A549 (cell line): ENCODE results near the gene ADPRHL1. TPM values are rescaled to one million over a fixed set of nuclear protein-coding genes. Genes with fewer than 3 reads are reported as not detected.
"Not testable (repeated sequence)": the region's sequence is repeated elsewhere in the genome, so short reads cannot be mapped to it uniquely, and the experiment has no call there.

Source experiments
- ATAC-seq, 2 experiments: fragments of 200-7000 bp in 1 of 2; fragments of >200 bp in 1 of 2; cut with Nextera tagmentation in 1 of 2; cut with Tn5 transposase in 1 of 2; 3 replicates each; pipeline versions ENCODE4 v1.8.0 to v1.9.1; 2018 to 2020; ENCODE audit warnings: mild to moderate bottlenecking in 1 of 2, moderate library complexity in 1 of 2
- CTCF ChIA-PET: fragments of 300-600 bp; sonication (Branson Sonifier 250); formaldehyde crosslinking; extraction: SDS; loops from one replicate; lab custom pipeline; 2021; ENCODE audit warnings: antibody characterized with exemption, inconsistent platforms; lab: Yijun Ruan, JAX
- POLR2A ChIA-PET: fragments of 350-600 bp; formaldehyde crosslinking; extraction: SDS; loops from one replicate; lab custom pipeline; 2021; ENCODE audit warnings: antibody characterized with exemption, inconsistent platforms; lab: Yijun Ruan, JAX
- DNase-seq, 2 experiments: peaks; one replicate each; pipeline versions ENCODE4 v3.0.0 to v3.0.0-alpha.2; 2011 to 2016; ENCODE audit warnings: low read depth in 1 of 2, low spot score in 1 of 2
- FAIRE-seq: peaks from 2 replicates; lab custom pipeline; 2011; peaks lifted over from hg19 to GRCh38; lab: Jason Lieb, UNC
- H3K27ac ChIP-seq, 2 experiments: fragments of >200 bp; sonication (Bioruptor Twin); formaldehyde crosslinking; 3 replicates each; pipeline ENCODE4 v1.5.1; 2016 to 2017
- H3K4me1 ChIP-seq: fragments of >200 bp; sonication (Bioruptor Twin); formaldehyde crosslinking; 3 replicates; pipeline ENCODE4 v1.6.1; 2016
- H3K4me2 ChIP-seq: fragments of >200 bp; sonication (Bioruptor Twin); formaldehyde crosslinking; 3 replicates; pipeline ENCODE4 v1.6.1; 2016
- H3K4me3 ChIP-seq: fragments of >200 bp; sonication (Bioruptor Twin); formaldehyde crosslinking; 3 replicates; pipeline ENCODE4 v1.5.1; 2016
- H3K9me3 ChIP-seq: fragments of >200 bp; sonication (Bioruptor Twin); formaldehyde crosslinking; 3 replicates; pipeline ENCODE4 v1.6.1; 2016
- BHLHE40 ChIP-seq: IDR thresholded peaks from 2 replicates; pipeline ENCODE4 v1.6.1; 2012; ENCODE audit warnings: low read depth, low read length, inconsistent platforms
- CHD2 ChIP-seq: fragments of 150-350 bp; IDR thresholded peaks from 2 replicates; pipeline ENCODE4 v1.6.1; 2014; ENCODE audit warnings: low read length; ENCODE audit not compliant: partially characterized antibody
- EHF ChIP-seq: fragments of 250-450 bp; sonication (Bioruptor Pico); IDR thresholded peaks from 2 replicates; pipeline ENCODE4 v1.5.0; 2020; ENCODE audit warnings: mild to moderate bottlenecking
- FOSL2 ChIP-seq, 2 experiments: fragments of 450-650 bp in 1 of 2; fragments of >200 bp in 1 of 2; sonication (Bioruptor Twin) in 1 of 2; formaldehyde crosslinking; IDR thresholded peaks; 2 replicates each; pipeline versions ENCODE4 v1.5.0 to v1.6.1; 2016 to 2020; ENCODE audit warnings: mild to moderate bottlenecking in 1 of 2, moderate library complexity in 1 of 2
- FOXS1 ChIP-seq: fragments of 250-450 bp; sonication (Bioruptor Pico); IDR thresholded peaks from 2 replicates; pipeline ENCODE4 v1.5.0; 2020; ENCODE audit warnings: mild to moderate bottlenecking, moderate library complexity
- GATA3 ChIP-seq: IDR thresholded peaks from 2 replicates; pipeline ENCODE4 v1.6.1; 2012; ENCODE audit warnings: borderline replicate concordance
- HDAC2 ChIP-seq: fragments of 200-600 bp; sonication (generic); IDR thresholded peaks from 2 replicates; pipeline ENCODE4 v1.6.1; 2016
- HOXA7 ChIP-seq: fragments of 250-450 bp; sonication (Bioruptor Pico); IDR thresholded peaks from 2 replicates; pipeline ENCODE4 v1.5.0; 2020; ENCODE audit warnings: mild to moderate bottlenecking, moderate library complexity
- JUN ChIP-seq, 2 experiments: fragments of >200 bp; sonication (Bioruptor Twin); formaldehyde crosslinking; IDR thresholded peaks; 2 replicates in 1 of 2; 3 replicates in 1 of 2; pipeline ENCODE4 v1.6.1; 2016 to 2017
- MAZ ChIP-seq: fragments of 150-350 bp; IDR thresholded peaks from 2 replicates; pipeline ENCODE4 v1.6.1; 2014; ENCODE audit warnings: antibody characterized with exemption, low read depth, low read length, borderline replicate concordance
- NPAS2 ChIP-seq: fragments of 250-450 bp; sonication (Bioruptor Pico); IDR thresholded peaks from 2 replicates; pipeline ENCODE4 v1.8.0; 2022; ENCODE audit warnings: mild to moderate bottlenecking, moderate library complexity, borderline replicate concordance
- NR3C1 ChIP-seq: fragments of >200 bp; sonication (Bioruptor Twin); formaldehyde crosslinking; IDR thresholded peaks from 3 replicates; pipeline ENCODE4 v1.6.1; 2017
- RAD21 ChIP-seq, 2 experiments: fragments of >200 bp in 1 of 2; sonication (Bioruptor Twin) in 1 of 2; formaldehyde crosslinking in 1 of 2; IDR thresholded peaks in 1 of 2; conservative IDR thresholded peaks in 1 of 2; 2 replicates in 1 of 2; 3 replicates in 1 of 2; pipeline ENCODE4 v1.6.1; 2012 to 2018; ENCODE audit warnings: inconsistent platforms in 1 of 2
- RARB ChIP-seq: fragments of 250-450 bp; sonication (Bioruptor Pico); IDR thresholded peaks from 2 replicates; pipeline ENCODE4 v1.8.0; 2021; ENCODE audit warnings: mild to moderate bottlenecking, moderate library complexity
- RNF2 ChIP-seq: fragments of 200-600 bp; sonication (generic); IDR thresholded peaks from 2 replicates; pipeline ENCODE4 v1.6.1; 2016; ENCODE audit warnings: low read depth, mild to moderate bottlenecking, antibody characterized with exemption, moderate library complexity, borderline replicate concordance
- ZC3H11A ChIP-seq: fragments of 450-650 bp; IDR thresholded peaks from 2 replicates; pipeline ENCODE4 v1.6.1; 2014; ENCODE audit warnings: antibody characterized with exemption, mild to moderate bottlenecking
- ZFP36 ChIP-seq: fragments of 450-650 bp; IDR thresholded peaks from 2 replicates; pipeline ENCODE4 v1.6.1; 2014; ENCODE audit warnings: borderline replicate concordance; ENCODE audit not compliant: partially characterized antibody
- ZNF302 ChIP-seq: fragments of 250-450 bp; sonication (Bioruptor Pico); IDR thresholded peaks from 2 replicates; pipeline ENCODE4 v1.9.0; 2021; ENCODE audit warnings: inconsistent platforms, mild to moderate bottlenecking, moderate library complexity
- WGBS: methylation state at CpG from one replicate; pipeline ENCODE4 v1.1.6; 2017; ENCODE audit errors: missing lambda C conversion rate; 5-methylcytosine and 5-hydroxymethylcytosine counted together
- polyA plus RNA-seq, 4 experiments: library from polyadenylated mRNA; depleted of rRNA in 3 of 4; stranded (reverse); fragments of >200 nt; fragmentation: RNase III in 1 of 4; extraction: RNeasy Plus Mini Kit Qiagen cat#74134 plus additional on column Dnase treatment in 1 of 4; gene quantifications; 2 replicates in 3 of 4; 3 replicates in 1 of 4; pipeline ENCODE4 v1.2.3, GENCODE V29; 2011 to 2017
- TF ChIP-seq, protein P1 (sequence below): fragments of 250-450 bp; sonication (Bioruptor Pico); IDR thresholded peaks from 2 replicates; pipeline ENCODE4 v1.5.0; 2021; ENCODE audit warnings: mild to moderate bottlenecking, moderate library complexity, borderline replicate concordance
- TF ChIP-seq, protein P2 (sequence below): IDR thresholded peaks from 2 replicates; pipeline ENCODE4 v1.6.1; 2012
- TF ChIP-seq, protein P3 (sequence below): fragments of >200 bp; sonication (Bioruptor Twin); formaldehyde crosslinking; IDR thresholded peaks from 3 replicates; pipeline ENCODE4 v1.6.1; 2016
- TF ChIP-seq, protein P4 (sequence below): fragments of 150-350 bp; IDR thresholded peaks from 2 replicates; pipeline ENCODE4 v1.6.1; 2014; ENCODE audit warnings: low read depth, mild to moderate bottlenecking, low read length

ADPRHL1 gene
- polyA plus RNA-seq, 2 of the 4 experiments (the other 2 are of a cell fraction) = 11.0 to 11.4 TPM

DNA sequence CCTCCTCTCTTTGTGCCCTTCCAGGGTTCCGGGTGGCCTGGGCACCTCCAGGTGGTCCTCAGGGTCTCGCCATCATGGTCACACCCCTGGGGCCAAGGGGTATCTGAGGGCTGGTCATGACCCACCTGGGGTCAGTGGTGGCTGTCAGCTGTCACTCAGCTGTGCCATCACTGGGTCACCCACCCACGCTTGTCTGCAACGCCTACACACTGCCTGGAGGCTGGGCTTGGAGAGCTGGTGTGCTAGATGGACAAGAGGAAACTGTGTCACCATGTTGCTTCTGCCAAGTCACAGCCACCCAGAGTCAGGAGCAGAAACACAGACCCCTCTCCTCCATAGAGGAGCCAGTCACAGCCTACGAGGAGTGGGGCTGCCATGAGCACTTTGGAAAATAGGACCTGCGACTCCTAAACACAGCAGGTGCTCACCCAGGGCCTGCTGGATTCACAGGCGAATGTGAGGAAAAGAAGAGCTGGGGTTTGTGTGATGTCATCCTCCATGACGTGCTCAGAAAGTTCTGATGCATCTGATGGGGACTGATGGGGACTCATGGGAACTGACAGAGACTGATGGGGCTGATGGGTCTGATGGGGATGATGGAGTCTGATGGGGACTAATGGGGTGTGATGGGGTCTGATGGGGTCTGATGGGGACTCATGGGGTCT, 78.6 kb downstream of the ADPRHL1 start:
- H3K27ac ChIP-seq = no peak overlapping the region
- TF ChIP-seq NPAS2 (CRISPR knock-in tag) (no peak), NR3C1 (no peak), BHLHE40 (no peak), RARB (CRISPR knock-in tag) (no peak), JUN (IDR thresholded peaks at IDR 0.05) (no peak), HDAC2 (no peak), FOXS1 (CRISPR knock-in tag) (no peak), HOXA7 (CRISPR knock-in tag) (no peak), RAD21 (conservative IDR thresholded peaks at IDR 0.05 in 1 of 2, IDR thresholded peaks at IDR 0.05 in 1 of 2) (no peak), ZNF302 (no peak)
- TF ChIP-seq, protein P1, sequence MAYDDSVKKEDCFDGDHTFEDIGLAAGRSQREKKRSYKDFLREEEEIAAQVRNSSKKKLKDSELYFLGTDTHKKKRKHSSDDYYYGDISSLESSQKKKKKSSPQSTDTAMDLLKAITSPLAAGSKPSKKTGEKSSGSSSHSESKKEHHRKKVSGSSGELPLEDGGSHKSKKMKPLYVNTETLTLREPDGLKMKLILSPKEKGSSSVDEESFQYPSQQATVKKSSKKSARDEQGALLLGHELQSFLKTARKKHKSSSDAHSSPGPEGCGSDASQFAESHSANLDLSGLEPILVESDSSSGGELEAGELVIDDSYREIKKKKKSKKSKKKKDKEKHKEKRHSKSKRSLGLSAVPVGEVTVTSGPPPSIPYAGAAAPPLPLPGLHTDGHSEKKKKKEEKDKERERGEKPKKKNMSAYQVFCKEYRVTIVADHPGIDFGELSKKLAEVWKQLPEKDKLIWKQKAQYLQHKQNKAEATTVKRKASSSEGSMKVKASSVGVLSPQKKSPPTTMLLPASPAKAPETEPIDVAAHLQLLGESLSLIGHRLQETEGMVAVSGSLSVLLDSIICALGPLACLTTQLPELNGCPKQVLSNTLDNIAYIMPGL (CRISPR knock-in tag) = no peak
- TF ChIP-seq, protein P2, sequence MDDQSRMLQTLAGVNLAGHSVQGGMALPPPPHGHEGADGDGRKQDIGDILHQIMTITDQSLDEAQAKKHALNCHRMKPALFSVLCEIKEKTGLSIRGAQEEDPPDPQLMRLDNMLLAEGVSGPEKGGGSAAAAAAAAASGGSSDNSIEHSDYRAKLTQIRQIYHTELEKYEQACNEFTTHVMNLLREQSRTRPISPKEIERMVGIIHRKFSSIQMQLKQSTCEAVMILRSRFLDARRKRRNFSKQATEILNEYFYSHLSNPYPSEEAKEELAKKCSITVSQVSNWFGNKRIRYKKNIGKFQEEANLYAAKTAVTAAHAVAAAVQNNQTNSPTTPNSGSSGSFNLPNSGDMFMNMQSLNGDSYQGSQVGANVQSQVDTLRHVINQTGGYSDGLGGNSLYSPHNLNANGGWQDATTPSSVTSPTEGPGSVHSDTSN = no peak
- TF ChIP-seq, protein P3, sequence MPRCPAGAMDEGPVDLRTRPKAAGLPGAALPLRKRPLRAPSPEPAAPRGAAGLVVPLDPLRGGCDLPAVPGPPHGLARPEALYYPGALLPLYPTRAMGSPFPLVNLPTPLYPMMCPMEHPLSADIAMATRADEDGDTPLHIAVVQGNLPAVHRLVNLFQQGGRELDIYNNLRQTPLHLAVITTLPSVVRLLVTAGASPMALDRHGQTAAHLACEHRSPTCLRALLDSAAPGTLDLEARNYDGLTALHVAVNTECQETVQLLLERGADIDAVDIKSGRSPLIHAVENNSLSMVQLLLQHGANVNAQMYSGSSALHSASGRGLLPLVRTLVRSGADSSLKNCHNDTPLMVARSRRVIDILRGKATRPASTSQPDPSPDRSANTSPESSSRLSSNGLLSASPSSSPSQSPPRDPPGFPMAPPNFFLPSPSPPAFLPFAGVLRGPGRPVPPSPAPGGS = no peak
- WGBS = 43% methylated on average over 3 of the region's 8 CpGs
- ATAC-seq (no peak), DNase-seq (no peak), FAIRE-seq (no peak)
- H3K4me3 ChIP-seq = no peak overlapping the region
- no peaks in the 10 kb centered on the region for H3K9me3 ChIP-seq
- ChIA-PET POLR2A (no interaction called here), CTCF (no interaction called here)
- no peaks in the 10 kb centered on the region for H3K4me1 ChIP-seq
- no peak overlapping the region for H3K4me2 ChIP-seq

DNA sequence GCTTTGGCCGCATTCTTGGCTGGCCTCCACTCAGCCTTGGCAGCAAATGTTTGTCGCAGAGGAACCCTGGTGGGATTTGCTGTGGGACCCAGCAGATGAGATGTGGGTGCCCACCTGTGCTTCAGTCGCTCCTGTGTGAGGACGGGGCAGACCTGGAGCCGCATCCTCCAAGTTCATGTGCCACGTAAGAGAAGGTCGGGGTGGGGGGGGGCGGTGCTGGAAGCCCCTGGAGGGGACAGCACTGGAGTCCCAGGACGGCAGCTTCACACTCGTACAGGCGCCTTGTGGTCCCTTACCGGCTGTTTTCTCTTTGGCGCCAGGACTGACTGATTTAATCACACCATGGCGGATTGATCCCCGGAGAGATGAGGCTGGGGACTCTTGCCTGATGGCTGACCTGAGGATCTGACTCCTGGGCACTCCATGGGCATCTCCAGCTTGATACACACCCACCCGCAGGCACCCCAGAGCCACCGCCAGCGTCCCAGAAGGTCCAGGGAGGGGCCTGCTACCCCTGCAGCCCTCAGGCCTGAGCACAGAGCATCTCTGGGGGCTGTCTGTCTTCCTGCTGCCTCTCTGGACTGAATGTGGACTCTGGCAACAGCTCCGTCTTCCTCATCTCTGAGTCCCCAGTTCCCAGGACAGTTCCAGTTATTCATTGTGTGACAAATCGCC, 79.3 kb downstream of the ADPRHL1 start:
- TF ChIP-seq ZFP36 (no peak), ZNF302 (no peak), FOSL2 (IDR thresholded peaks at IDR 0.05) (no peak), FOSL2 (CRISPR knock-in tag; IDR thresholded peaks at IDR 0.05) (no peak), ZC3H11A (no peak), RARB (CRISPR knock-in tag) (no peak), EHF (CRISPR knock-in tag) (no peak), RAD21 (conservative IDR thresholded peaks at IDR 0.05 in 1 of 2, IDR thresholded peaks at IDR 0.05 in 1 of 2) (no peak), GATA3 (no peak), MAZ (no peak), CHD2 (no peak), BHLHE40 (no peak), RNF2 (no peak)
- TF ChIP-seq, protein P4, sequence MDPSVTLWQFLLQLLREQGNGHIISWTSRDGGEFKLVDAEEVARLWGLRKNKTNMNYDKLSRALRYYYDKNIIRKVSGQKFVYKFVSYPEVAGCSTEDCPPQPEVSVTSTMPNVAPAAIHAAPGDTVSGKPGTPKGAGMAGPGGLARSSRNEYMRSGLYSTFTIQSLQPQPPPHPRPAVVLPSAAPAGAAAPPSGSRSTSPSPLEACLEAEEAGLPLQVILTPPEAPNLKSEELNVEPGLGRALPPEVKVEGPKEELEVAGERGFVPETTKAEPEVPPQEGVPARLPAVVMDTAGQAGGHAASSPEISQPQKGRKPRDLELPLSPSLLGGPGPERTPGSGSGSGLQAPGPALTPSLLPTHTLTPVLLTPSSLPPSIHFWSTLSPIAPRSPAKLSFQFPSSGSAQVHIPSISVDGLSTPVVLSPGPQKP = no peak
- TF ChIP-seq, all 56 proteins: peak for 0
- H3K4me3 ChIP-seq = no peak overlapping the region
- no peak for ATAC-seq
- H3K9me3 ChIP-seq = no peaks in the 10 kb centered on the region
- 70% methylated on average over 14 of the region's 20 CpGs for WGBS
- no peak for DNase-seq
- no peak overlapping the region for H3K27ac ChIP-seq
- ChIA-PET POLR2A (no interaction called here), CTCF (interaction anchor here (0.8 kb wide), 1 partner anchor 100 kb away, joined by 6 read pairs; no protein-coding TSS in a partner anchor)
- FAIRE-seq = no peak
- no peaks in the 10 kb centered on the region for H3K4me1 ChIP-seq
- no peak overlapping the region for H3K4me2 ChIP-seq

DNA sequence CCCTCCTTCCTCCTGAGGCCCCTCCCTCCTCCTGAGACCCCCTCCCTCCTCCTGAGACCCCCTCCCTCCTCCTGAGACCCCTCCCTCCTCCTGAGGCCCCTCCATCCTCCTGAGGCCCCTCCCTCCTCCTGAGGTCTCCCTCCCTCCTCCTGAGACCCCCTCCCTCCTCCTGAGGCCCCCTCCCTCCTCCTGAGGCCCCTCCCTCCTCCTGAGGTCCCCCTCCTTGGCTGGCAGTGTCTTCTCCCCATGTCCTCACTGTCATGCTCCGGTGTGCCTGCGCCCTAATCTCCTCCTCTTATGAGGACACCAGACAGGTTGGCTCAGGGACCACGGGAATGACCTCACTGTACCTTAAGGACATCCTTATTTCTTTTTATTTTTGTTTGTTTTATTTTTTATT, 81.6 kb downstream of the ADPRHL1 start:
- FAIRE-seq, H3K4me2 ChIP-seq: not testable (repeated sequence)

More for the DNA sequence above, 81.6 kb downstream of the ADPRHL1 start:
- POLR2A ChIA-PET, DNase-seq, H3K9me3 ChIP-seq, H3K4me1 ChIP-seq, H3K27ac ChIP-seq, ATAC-seq, H3K4me3 ChIP-seq: not testable (repeated sequence)
- CTCF ChIA-PET = interaction anchor here (1.5 kb wide), 1 partner anchor 102 kb away, joined by 5 read pairs; no protein-coding TSS in a partner anchor
- WGBS = 75% methylated on average over 3 of the region's 3 CpGs
